CMK (cell line): ENCODE results near the gene HDHD5.
"Not testable (repeated sequence)": the region's sequence is repeated elsewhere in the genome, so short reads cannot be mapped to it uniquely, and the experiment has no call there.

Source experiments
- DNase-seq: peaks from one replicate; pipeline ENCODE4 v3.0.0-alpha.2; 2010; ENCODE audit warnings: low read depth

The HDHD5 gene

DNA sequence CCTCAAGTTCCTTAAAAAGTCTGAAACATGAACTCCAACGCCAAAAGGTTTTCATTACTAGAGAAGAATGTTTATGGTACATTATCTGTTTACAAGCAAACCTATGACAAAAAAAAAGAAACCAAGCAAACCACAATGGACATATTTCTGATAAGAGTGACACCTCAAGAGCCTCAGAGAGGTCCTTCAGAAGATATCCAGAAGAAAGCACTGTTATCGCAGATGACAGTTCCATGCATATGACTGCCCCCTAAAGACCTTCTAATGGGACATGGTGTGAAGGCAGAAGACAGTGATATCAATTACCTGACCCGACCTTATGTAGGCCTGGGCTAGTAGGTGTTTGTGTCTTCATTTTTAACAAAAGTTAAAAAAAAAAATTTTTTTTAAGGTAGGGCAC, 3.1 kb downstream of the HDHD5 start:
- no peak for DNase-seq

DNA sequence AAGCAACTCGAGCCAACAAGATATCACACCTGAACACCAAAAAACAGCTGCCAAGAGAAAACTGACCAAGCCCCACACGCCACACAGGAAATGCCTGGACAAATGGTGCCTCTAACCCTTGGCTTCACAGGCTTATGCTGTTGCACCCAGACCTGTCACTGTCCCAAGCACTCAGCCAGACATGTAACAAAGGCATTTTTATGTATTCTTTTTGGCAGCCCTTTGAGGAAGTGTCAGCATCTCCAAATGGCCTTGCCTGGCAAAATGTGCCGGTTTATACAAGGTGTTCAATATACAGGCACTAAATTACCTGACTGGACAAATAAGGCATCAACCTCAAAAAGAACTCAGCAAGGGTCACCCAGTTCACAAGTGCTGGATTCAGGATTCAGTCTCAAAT, 6.1 kb downstream of the HDHD5 start:
- DNase-seq, result no peak

DNA sequence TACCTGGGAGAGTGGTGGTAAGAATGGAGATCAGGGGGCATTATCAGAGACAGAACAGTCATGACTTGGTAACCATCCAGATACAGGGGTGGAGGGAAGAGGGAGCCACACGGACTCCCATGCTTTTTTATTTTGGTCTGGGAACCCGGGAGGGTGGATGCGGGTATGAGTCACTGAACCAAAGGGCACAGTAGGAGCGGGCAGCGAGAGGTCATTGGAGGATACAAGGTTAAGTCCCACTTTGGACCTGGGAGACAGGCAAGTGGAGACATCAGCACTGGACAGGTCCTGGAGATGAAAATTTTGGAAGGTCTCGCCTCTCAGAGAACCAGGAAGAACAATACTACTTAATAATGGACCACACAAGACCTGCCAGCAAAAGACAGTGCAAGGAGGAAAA, 6.7 kb downstream of the HDHD5 start:
- no peak for DNase-seq

DNA sequence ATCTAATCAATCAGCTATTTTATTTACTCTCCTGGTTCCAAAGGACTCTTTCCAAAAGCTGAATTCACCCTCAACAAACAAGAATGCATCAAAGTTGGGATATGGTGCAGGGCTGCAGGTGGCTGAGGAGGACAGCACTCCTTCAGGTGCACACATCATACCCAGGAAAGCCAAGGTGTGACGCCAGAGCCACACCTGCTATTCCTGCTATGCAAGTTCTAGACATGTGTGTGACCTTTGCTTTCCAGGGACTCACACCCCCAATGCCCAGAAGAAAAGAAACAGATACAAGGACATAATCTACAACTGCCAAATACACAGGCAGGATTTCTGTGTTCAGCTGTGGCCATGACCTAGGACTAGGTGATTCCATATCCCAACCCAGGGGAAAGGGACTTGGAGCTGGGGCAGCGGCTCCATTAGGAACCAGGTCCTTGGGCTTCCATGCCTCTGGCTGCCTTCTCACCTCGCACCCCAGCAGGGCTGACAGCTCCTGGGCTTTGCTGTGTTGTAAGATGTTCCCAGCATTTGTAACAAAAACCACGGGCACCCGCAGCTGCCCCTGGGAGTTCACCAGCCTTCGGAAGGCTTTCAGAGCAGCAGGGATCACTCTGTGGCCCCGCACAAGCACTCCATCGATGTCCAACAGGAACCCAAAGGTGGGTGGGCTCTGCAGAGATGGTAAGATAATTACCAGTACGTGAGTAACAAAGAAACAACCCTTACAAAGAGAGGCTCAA, 9.8 kb downstream of the HDHD5 start:
- DNase-seq, result no peak

DNA sequence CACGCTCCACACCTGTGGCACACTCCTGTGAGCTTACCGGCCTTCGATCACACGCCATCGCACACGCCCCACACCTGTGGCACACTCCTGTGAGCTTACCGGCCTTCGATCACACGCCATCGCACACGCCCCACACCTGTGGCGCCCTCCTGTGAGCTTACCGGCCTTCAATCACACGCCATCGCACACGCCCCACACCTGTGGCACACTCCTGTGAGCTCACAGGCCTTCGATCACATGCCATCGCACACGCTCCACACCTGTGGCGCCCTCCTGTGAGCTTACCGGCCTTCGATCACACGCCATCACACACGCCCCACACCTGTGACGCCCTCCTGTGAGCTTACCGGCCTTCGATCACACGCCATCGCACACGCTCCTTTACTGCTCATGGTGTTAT, 11.6 kb downstream of the HDHD5 start:
- DNase-seq, result not testable (repeated sequence)

DNA sequence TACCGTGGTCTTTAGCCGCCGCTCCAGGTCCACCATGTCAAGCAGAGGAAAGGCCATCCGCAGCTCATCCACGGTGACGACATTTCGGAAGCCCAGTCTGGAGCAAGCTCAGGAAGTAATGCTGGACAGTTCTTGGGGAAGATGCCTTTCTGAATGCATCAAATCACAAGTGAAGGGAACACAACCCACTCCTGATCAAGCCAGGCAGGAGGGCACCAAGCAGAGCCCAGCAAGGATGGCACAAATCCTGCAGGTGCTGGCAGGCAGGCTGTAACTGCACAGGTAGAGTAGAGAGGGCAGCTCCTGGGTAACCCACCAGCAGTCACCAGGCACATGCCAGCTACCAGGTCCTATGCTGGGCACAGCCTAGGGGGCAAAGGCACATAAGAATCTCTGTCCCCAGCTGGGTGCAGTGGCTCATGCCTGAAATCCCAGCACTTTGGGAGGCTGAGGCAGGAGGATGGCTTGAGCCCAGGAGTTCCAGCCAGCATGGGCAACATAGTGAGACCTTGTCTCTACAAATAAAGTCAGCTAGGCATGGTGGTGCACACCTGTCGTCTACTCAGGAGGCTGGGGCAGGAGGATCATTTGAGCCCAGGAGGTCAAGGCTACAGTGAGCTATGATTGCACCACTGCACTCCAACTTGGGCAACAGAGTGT, 13.9 kb downstream of the HDHD5 start:
- DNase-seq, result no peak

DNA sequence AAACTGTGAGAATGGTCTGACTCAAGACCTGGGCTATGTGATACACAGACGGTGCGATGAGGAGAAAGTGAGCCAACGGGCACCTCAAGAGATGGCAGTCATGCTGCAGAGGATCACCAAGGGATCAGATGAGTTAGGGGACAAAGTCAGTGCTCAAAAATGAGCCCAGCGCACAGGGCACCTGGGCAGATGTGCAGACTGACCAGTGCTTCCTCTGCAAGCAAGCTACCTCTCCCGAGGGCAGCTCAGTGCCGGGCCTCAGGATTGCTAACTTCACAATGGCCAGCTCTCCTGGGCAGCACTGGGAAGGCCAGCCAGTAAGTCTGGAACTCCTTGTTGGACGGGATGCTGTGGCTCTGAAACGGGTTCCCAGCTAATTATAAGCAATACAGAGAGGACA, 15.3 kb downstream of the HDHD5 start:
- no peak for DNase-seq

DNA sequence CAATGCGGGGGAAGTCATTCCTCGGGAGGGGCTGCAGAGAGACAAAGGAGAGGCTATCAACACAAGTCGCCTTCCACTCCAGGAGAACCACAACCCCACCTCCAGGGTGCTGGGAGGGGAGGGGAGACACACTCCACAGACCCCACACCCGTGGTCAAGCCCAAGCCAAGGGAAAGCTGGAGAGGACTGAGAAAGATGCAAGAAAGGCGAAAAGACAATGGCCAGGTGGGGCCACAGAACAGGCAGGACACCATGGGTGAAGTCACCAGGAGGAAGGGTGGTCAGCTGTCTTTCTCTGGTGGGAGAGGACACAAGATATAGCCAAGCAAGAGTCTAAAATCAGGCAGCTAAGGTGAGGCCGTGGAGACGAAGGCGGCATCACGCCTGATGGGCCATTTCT, 16.0 kb downstream of the HDHD5 start:
- DNase-seq, result no peak

DNA sequence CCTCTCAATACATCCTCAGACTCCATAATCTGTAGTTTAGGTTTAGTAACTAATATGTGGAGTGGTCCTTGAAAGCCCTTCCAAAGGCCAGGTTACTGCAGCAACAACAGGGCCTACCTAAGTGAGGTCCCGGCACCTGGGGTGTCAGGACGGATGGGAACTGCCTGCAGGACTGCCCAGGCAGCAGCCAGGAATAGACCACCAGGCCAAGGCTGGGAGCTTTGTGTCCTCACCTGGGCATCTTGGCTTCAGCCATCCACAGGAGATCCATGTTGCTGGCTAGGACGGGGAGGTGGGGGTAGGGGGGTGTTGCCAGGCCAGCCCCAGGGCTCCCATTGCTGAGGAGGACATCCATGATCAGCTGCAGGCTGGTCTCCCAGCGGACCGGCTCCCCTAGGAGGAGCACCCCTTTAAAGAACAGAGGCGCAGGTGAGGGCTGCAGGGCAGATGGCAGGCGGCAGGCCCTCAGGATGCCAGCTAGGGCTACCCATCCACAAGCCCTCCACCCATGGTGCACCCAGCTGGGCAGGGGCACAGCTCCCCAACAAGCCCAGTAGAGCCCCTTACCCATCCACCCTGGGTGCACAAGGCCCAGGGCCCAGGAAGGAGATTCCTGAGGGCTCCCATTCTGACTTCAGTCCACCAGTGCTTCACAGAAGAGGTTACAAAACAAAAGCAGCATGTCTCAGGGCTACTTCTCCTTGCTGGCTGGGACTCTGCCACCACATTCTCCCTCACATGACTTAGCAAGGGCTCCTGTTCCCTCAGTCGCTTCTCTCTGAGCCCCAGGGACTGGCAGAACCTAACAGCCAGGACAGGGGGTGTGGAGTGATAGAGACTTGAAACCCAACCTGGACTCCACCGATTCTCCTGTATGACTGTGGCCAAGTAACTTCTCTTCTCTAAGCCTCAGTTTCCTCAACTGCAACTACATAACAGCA, 18.0 kb downstream of the HDHD5 start:
- DNase-seq, result no peak

DNA sequence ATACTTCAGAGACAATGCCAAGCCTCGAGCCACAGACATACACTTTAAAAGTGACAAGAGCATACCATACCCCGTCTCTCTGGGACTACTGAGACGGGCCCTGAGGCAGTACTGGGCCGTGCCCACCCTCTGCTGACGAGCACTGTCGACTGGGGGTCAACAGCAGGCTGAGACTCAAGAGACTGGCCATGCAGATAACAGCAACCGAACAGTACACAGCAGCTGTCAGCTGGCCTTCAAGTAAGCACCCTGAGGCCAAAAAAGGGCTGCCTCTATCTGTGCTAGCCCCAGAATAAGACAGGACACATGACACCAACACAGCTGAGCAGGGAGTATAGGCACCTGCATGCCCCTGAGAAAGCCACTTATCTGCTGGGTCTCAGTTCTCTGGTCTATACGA, 19.1 kb downstream of the HDHD5 start:
- no peak for DNase-seq

DNA sequence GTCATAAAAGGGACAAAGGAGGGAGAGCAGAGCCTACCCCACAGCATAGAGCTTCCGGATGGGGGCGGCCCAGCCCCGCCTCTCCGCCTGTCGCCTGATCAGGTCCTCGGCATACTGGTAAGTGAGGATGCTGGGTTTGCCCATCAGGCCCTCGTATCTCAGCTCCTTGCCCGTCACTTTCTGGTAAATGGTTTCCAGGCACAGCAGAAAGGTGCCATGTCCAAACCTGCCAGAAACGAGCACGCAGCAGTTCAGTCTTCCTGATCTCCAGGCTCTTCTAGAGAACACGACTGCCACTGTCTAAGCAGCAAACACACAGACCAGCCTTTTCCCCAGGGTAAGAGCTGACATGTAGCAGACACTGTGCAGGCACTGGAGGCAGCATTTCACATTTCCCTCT, 20.6 kb downstream of the HDHD5 start:
- no peak for DNase-seq

DNA sequence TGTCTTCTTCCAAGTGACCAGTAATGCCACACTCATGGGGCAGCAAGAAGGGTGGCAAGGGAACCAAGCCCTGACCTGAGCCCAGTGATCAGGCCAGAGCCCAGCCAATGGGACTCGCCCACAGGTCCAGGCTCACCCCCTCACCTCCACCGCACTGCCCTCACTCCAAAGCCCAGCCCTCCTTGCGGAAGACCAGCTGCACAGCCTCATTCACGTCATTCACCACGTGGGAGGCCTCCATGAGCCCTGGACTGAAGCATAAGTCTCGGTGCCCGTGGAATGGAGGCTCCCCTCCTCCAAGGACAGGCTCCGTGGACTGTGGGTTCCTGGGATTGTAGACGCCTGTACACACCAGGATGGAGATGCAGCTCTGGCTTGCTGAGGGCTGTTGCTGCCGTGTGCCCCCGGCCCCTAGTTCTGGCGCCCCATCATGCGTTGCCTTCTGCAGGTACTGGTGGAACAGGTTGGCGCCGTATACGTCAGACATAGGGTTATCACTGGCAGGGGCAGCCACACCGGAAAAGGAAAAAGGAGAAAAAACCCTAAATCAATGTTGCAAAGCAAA, 21.1 kb downstream of the HDHD5 start:
- DNase-seq, result no peak

DNA sequence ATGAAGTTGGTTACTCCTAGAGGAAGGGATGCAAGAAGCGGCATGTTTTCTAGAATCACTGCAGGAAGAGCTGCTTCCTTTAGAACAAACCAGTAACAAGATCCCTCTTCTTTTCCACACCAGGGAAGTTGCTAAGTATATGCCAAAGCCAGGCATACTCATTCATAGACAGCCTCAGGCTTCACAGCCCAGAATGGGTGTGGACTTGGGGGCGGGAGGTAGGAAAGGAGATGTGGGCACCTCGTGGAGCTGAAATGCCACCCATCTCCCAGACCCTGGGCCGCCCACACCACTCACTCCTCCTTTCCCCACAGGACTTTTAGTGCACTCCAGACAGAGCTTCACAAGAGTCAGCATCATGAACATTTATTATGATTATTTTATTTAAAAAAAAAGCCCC, 21.9 kb downstream of the HDHD5 start:
- DNase-seq, result no peak

DNA sequence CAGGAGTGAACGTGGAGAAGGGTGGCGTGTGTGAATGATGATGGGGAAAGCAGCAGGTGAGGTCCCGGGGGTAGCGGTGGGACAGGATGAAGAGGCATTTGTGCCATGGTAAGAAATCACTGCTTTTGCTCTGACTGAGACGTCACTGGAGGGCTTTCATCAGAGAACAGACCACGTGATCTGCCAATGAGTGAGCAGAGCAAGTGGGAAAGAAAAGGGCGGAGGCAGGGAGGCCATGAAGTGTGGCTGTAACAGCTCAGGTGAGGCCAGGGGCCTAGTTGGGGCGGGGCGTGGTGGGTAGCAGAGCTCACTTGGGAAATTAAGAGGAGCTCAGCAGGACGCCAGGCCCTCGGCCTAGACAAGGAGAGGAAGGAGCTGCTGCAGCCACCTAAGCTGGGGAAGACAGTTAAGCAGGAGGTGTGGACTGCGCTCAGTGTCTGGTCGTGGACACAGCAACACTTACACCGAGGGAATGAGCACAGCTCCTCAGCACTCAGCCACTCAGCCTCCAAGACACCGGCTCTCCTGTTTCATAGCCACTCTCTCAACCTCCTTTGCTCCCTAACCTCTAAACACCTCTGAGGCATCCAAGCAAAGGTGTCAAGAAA, 23.8 kb downstream of the HDHD5 start:
- DNase-seq, result no peak

DNA sequence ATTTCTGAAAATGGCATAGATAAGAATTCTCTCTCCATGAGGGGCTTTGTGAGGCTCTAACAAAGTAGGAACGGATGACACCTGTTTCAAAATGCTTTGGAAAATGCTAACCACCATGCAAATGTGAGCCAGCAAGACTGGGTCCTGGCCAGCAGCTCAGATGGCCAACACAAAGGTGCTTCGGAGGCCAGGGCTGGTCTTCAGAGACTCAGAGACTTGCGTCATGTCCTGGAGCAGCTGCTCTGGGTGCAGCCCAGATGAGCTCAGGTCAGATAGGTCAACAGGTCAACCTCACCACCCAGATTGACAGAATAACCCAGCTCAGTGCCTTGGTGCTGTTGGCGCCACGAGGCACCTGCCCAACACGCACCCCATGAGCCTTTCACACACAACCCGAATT, 25.9 kb downstream of the HDHD5 start:
- DNase-seq, result no peak

DNA sequence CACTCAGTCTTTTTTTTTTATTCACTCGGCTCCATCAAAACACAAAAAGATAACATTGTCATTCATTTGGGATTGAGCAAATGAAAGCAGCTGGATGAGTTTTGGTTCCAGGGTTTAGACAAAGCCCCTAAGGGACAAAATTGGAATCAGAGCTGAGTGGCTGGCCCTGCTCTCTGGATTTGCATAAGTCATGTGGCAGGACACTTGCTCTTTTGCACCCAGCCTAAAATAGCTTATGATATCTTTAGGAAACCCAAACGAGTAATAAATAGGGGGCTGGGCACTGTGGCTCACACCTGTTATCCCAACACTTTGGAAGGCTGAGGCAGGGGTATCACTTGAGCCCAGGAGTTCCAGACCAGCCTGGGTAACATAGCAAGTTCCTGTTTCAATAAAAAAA, 27.0 kb downstream of the HDHD5 start:
- no peak for DNase-seq

DNA sequence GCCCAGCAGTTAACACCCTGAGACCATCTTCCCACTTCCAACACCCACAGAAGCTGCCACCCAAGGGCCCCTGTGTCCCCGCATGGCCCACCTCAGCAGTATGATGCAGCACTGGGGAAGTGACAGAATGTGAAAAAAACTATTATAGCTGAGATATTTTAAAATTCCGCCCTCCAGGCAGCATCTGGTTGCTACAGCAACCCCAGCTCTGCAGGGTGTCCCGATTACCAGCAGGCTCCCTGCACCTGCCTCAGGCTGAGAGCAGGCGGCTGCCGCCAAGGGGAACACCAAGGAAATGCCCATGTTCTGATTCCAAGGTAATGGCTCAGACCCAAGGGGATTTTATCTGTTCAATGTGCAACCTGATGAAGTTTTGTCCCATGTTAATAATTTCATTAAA, 27.4 kb downstream of the HDHD5 start:
- DNase-seq, result no peak

DNA sequence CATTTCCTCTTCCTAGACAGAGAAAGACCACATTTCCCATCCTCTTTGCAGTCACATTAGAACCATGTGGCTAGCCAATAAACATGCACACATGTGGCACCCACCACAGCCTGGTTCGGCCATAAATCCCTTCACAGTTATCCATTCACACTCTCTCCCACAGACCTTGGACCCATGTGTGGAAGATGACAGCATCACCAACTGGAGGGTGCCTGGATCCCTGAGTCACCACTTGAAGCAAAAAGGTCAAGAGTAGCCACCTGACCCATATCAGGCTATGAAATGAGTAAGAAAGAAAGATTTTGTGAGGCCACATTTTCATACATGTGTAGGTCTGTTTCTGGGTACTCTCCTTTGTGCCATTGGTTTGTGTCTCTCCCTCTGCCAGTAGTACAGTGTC, 28.9 kb downstream of the HDHD5 start:
- no peak for DNase-seq

DNA sequence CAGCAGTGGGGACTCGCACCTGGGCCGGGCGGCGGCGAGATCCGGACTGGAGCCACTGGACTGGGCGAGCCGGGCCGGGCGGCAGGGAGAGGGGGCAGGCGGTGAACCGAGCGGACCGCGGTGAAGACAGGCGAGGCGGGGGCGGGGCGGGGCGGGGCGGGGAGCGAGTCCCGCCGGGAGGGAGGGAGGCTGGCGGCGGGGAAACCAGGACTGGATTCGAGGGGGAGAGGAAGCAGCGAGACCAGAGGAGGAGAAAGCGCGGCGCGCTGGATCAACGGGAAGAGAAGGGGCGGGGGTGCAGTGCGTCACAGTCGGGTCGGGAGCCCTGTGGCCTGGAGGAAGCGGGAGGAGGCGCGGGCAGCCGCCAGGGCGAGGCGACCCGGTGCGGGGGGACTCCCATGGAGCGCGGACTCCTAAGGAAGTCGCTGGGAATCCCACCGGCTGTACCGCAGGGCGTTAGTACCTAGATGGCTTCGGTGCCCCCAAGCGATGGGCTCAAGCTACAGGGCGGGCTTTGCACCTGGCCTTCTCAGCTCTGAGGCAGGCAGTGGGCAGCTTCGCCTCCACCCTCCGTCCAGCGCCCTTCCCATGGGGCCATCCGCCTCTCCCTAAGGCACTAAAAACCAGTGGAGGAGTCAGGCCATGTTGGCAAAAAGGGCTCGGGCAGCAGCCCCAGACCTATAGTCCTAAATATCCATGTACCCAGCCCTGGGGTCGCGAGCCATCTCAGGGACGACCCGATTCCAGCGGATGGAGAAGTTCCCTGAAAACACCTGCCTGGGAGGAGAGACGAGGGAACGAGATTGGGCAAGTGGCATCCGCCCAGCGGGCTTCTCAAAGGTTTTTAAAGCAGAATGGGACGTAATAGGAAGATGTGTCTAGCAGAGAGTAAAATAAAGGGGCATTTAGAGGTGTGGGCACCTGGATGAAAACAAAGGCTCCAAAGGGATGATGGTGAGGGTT, 37.6 kb downstream of the HDHD5 start, which contains the start of gene TMEM121B:
TMEM121B (minus strand) TSS at position 128 of the 963 bp plus-strand sequence. CDS start 233 bp downstream, outside the sequence.
- DNase-seq, result no peak

DNA sequence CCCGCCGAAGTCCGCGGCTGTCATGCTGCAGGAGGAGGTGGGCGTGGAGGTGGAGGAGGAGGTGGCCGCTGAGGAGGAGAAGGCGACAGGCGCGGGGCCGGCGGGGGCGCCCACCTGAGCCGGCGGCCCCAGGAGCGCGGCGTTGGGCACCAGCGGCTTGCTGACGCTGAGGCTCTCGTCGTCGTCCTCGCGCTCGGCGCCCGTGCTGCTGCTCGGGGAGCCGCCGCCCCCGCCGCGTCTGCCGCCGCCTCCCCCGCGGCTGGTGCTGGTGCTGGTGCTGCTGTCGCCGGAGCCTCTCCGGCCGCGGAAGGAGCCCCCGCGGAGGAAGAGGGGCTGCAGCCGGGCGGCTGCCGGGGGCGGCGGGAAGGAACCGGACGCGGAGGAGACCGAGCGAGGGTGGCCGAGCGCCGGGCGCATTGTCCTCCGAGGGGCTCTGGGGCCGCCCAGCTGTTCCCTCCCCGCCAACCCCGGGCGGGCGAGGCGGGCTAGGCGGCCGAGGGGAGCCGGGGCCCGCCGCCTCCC, 38.3 kb downstream of the HDHD5 start:
- DNase-seq, result no peak

DNA sequence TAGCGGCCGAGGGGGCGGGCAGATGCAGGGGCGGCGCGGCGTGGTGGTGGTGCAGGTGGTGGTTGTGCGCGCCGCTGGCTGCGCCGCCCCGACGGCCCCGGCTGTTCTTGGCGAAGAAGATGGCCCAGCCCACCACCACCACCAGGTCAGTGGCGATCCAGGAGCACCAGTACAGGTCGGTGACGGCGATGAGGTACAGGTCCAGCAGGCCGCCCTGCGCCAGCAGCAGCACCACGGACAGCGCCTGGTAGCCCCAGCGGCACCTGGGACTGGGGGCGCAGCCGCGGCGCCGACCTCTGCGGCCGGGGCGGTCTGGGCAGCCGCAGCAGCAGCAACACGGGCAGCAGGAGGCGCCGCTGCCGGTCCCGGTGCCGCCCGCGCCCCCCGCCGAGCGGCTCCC, 38.8 kb downstream of the HDHD5 start:
- DNase-seq, result no peak
